HG02798 (cell line): ENCODE measurements around the gene TASOR.

Source experiments
- ATAC-seq: cut with Tn5 transposase; IDR thresholded peaks from one replicate; pipeline ENCODE4 v1.9.1; 2021; ENCODE audit warnings: mild to moderate bottlenecking; ENCODE audit not compliant: unreplicated experiment, poor library complexity

Gene TASOR

DNA sequence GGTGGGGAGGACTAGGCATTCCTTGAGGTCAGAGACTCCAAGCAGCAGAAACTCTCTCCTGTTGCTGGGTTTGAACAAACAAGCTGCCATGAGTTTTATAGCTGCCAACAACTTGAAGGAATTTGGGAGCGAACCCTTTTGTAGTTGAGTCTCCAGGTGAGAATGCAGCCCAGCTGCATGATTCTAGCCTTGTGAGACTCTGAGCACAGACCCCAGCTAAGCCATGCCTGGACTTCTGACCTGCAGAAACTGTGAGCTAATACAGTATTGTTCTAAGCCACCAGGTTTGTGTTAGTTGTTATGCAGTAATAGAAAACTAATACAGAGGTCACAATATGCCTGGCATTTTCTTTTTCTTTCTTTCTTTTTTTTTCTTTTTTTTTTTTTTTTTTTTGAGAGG, 6.2 kb upstream of the TASOR start:
- no peak for ATAC-seq

DNA sequence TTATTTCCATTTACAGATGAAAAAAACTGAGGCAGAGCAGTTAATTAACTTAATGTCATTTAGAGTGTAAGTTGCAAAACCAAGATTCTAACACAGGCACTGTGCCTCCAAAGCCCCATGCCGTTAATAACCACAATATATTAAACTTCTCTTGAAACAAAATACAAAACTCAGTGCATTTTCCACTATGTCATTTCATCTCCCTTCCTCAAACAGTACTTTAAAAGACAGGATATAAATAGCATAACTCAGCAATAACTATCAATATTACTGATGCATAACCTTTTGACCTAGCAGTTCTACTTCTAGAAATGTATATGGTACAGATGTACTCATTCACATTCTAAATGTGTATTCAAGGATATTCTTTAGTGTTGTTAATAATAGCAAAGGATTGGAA, 5.1 kb upstream of the TASOR start:
- no peak for ATAC-seq

DNA sequence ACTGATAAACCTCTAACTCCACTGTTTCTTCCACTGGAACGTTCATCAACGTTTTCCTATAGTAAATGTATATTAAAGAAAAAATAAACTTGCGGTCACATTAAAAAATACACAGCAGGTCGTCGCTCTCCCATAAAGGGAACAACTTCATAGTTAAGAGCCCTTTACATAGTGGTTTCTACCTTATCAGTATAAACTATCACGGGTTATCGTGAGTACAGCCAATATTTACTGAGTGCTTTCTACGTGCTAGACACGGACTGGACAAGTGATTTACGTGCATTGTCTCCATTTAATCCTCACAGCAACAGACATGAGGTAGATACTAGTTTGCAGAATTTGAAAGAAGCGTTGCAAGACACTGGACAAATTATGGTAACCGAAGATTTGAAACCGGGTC, 964 bp upstream of the TASOR start:
- ATAC-seq, result no peak

DNA sequence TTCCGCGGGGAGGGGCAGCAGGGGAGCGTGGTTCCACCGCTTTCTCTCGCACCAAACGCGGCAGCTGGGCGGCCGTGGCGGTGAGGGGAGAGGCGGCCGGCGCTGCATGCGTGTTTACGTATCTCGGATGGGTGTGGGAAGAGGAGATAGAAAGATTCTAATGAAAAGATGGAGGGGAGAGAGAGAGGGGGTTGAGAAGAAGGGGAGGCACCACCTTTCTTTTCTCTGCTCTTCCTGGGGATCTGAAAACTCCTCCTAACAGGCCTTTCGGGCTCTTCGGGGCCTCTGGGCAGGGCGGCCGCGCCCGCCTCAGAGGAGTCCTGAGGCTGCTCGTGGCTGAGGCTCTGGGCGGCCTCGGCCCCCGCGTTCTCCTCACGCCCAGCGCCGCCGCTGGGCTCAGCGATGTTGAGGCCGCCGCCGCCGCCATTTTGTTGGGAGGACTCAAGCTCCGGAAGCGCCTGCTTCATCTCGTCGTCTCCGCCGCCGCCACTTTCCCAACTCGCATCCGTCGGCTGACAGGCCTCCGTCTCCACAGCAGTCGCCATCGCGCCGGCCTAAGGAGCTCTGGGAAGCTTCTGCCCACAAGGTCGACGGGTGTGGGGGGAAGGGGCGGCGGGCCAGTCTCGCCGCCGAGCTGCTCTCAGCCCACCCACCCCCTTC, 473 bp downstream of the TASOR start:
- peak; percentile 70 for ATAC-seq

DNA sequence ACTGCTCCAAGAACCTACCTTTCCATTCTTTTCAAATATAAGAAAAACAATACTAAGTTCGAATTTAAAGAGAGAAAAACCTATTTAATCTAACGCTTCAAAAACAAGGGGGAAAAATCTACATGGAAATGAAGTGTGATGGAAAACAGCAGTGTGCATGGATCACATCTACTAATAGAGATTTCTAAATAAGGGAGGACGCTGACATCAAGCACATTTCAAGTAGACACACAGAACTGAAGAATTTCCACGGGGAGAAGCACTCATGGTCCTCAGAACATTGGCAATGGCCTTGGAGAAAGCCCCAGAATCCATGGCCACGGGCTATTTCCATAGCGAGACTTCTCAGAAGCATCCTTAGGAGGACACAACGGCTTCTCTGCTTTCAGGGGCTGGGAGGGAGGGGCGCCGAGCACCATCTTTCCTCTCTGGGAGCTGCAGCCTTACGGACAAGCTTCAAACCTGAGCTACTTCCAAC, 1.0 kb downstream of the TASOR start:
- ATAC-seq, result no peak

DNA sequence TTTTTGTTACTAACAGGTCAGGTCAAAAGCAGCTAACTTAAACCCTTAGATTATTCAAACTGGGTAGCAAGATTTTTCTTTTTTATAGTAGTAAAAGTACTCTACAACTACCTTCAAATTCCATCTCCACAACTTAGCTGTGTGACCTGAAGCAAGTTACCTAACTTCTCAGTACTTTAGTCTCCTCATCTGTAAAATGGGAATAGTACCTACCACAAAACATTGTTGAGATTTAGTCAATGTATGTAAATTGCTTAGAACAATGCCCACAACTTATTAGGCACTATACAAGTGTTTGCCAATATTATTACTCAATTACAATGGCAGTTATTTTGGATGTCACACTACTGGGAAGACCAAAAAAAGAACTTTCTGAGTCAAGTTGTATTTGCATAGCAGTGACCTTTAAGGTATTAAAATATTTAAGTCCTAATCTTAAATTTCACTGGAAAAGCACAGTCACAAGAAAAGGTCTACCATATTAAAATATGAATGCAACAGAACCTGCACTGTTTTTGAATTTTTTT, 2.9 kb downstream of the TASOR start:
- no peak for ATAC-seq

DNA sequence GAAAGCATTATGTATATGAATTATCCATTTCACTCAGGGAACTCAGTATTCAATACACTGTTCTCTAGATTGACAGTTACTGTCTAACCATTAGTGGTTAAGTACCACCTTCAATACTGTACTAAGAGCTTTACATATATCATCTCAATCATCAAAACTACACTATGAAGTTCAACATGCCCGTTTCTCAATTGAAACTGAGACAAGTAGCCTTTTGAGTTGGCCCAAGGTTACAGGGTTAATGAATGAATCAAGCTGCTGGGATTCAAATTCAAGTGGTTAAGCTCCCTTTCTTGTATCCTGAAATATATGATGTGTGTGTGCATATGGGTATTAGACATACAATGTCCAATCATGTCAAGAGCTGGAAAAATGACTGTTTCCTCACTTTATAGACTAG, 5.8 kb downstream of the TASOR start:
- ATAC-seq, result peak; percentile 53

DNA sequence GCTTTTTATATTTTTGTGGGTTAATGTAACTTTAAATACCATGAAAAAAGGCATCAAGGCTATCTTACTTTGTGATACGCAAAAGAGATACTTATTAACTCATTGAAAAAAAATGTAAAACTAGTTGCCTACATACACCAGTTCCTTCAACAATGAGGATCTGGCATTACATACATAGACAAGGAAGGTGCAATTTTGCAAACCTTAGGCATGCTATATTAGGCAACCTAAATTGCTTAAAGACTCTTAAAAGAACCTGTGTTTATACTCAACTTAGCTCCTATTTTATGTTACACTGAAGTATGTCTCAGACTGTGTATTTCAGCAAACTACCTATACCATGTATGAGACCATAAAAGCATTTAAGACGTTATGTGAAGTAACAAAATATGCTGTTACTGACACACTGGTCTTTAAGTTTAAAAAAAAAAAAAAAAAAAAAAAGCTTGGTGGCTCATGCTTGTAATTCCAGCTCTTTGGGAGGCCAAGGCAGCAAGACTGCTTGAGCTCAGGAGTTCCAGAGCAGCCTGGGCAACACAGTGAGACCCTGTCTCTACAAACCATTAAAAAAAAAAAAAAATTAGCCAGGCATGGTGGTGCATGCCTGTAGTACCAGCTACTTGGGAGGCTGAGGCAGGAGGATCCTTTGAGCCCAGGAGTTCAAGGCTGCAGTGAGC, 9.1 kb downstream of the TASOR start:
- ATAC-seq, result no peak

DNA sequence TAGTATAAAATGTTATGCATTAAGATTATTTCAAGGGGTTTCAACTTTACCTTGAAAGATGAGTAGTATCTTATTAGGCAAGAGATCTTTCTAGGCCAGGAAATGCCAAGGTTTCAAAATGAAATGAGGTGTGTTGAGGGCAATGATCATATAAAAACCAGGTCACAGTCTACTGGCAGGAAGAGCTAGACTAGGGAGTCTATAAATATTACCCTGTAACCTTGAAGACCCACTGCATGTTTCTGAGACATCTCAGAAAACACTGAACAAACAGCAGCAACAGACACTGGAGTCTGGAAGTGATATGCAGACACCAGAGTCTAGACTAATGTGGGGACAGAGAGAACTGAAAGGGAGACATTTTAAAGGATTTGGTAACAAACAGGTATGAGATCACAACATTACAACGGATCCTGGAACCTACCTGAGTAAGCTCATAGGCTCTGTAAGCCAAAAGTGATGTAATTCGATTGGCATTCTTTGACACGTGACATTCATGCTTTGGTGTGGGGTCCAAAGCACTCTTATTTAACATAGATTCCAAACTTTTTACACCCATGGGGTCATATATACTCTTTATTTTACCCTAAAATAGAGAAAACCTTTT, 15.0 kb downstream of the TASOR start:
- no peak for ATAC-seq

DNA sequence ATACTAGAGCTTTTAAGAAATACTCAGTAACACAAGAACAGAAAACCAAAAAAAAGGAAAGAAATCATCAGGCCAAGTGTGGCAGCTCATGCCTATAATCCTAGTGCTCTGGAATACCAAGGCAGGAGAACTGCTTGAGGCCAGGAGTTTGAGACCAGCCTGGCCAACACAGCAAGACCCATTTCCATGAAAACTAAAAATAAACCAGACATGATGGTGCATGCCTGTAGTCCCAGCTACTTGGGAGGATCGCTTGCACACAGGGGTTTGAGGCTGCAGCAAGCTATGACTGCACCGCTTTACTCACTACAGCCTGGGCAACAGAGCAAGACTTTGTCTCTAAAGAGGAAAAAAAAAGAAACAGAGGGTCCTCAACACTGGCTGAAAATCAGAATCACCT, 18.2 kb downstream of the TASOR start:
- no peak for ATAC-seq

DNA sequence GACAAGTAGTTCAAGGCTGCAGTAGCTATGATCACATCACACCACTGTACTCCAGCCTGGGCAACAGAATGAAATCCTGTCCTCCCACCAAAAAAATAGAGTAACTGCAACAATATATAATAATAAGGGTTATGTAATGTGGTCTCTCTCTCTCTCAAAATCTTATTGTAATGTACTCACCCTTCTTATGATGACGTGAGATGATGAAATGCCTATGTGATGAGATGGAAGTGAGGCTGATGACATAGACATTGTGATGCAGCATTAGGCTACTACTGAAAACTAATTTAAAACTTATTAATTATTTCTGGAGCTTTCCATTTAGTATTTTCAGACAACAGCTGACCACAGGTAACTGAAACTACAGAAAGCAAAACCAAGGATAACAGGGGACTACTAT, 27.4 kb downstream of the TASOR start:
- no peak for ATAC-seq

DNA sequence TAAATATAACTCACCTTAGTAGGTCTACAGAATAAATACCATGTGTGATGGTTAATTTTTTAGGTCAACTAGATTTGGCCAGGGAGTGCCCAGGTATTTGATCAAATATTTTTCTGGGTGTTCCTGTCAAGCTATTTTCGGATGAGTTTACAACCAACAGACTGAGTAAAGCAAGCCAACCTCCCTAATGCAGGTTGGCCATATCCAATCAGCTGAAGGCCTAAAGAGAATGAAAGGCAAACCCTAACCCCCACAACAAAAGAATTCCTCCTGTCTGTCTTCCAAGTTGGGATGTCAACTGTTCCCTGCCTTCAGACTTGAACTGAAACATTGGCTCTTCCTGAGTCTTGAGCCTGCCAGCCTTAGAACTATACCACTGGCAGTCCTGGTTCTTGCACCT, 28.6 kb downstream of the TASOR start:
- no peak for ATAC-seq

DNA sequence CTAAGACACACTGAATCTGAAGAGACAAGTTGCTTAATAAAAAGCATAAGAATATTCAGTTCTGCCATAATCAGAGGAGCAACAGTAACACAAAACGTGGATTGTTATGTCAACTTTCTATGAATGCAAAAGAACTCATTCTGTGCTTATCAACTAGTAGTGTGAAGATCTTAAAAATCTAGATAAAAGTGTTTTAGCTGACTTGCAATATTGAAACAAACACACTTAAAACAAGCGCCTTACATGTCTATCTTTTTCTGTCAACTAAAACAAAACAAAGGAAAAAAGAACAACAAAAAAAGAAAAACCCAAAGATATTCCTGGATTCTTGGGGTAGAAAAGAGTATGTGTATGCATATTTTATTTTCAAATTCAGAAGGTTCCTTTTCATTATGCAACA, 37.7 kb downstream of the TASOR start:
- no peak for ATAC-seq

DNA sequence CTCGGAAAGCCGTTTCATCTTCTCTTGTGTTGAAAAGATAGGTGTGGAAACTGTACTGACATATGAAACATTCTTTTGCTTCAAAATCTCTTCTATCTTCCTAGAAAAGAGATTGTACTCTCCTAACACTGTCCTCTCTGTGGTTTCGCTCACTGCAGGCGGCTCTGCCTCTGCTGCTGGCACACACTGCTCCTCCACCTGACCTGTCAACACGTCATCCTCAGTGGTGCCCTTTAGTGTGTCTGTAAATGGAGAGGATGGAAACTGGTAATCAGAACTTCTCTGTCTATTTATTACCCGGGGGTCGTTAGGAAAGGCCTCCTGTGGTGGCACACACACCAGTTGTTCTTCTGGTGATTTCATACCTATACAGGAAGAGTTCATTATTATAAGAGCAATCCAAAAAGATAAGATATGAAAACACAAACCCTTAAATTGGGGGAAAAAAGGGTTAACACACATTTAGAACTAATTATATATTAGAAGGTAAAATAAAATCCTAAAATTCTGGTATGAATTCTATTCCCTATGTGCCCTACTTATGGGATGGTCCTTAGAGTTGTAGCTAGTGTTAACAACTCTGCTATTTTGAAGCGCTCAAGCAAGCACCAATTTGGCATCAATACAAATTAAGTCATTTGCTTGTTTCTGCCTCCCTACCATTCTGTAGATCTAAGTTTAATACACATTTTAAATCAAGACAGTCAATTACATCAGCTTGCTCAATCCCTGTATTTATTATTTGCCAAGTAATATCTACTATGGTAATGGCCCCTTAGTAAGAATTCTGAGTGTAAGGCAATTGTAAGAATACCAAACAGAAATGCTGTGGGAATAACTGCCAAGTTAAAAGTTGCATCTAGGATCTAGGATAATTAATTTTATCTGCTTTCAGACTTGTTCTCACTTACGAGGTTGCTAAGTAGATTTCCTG, 49.2 kb downstream of the TASOR start:
- ATAC-seq, result no peak
